Neural progenitor cell (in vitro differentiated cells): ENCODE measurements around the gene PRICKLE1. TPM values are rescaled to one million over a fixed set of nuclear protein-coding genes. Genes with fewer than 3 reads are reported as not detected.

Source experiments
- DNase-seq: peaks from one replicate; pipeline ENCODE4 v3.0.0-alpha.2; 2016; ENCODE audit warnings: low spot score
- H2AFZ ChIP-seq: fragments of 200-600 bp; sonication (generic); replicated peaks from 2 replicates; pipeline ENCODE4 v1.6.1; 2016; ENCODE audit warnings: antibody characterized with exemption
- H3F3A ChIP-seq: fragments of 200-600 bp; sonication (generic); 2 replicates; pipeline ENCODE4 v1.6.1; 2016; ENCODE audit warnings: antibody characterized with exemption, low read depth
- H3K27ac ChIP-seq: fragments of 200-600 bp; sonication (generic); 2 replicates; pipeline ENCODE4 v1.5.1; 2016; ENCODE audit warnings: mild to moderate bottlenecking
- H3K27me3 ChIP-seq: fragments of 200-600 bp; sonication (generic); 2 replicates; pipeline ENCODE4 v1.6.1; 2016; ENCODE audit warnings: mild to moderate bottlenecking, moderate library complexity
- H3K36me3 ChIP-seq: fragments of 200-600 bp; sonication (generic); 2 replicates; pipeline ENCODE4 v1.5.1; 2016
- H3K4me1 ChIP-seq: fragments of 200-600 bp; sonication (generic); 2 replicates; pipeline ENCODE4 v1.6.1; 2016; ENCODE audit warnings: mixed run types
- H3K4me2 ChIP-seq: fragments of 200-600 bp; sonication (generic); 2 replicates; pipeline ENCODE4 v1.6.1; 2016
- H3K4me3 ChIP-seq: fragments of 200-600 bp; sonication (generic); 2 replicates; pipeline ENCODE4 v1.5.1; 2016
- H3K79me2 ChIP-seq: fragments of 200-600 bp; sonication (generic); 2 replicates; pipeline ENCODE4 v1.6.1; 2016; ENCODE audit warnings: low read depth
- H3K9ac ChIP-seq: fragments of 200-600 bp; sonication (generic); 2 replicates; pipeline ENCODE4 v1.6.1; 2016
- H3K9me3 ChIP-seq: fragments of 200-600 bp; sonication (generic); 2 replicates; pipeline ENCODE4 v1.5.1; 2016; ENCODE audit warnings: low read depth
- H4K20me1 ChIP-seq: fragments of 200-600 bp; sonication (generic); 2 replicates; pipeline ENCODE4 v1.6.1; 2016; ENCODE audit warnings: low read depth
- H3K27ac Mint-ChIP-seq: 3 replicates; pipeline ENCODE4 v1.8.0; 2021; ENCODE audit warnings: mixed read lengths
- H3K27me3 Mint-ChIP-seq: 2 replicates; pipeline ENCODE4 v1.8.0; 2022; ENCODE audit warnings: low read depth, mild to moderate bottlenecking, inconsistent platforms, moderate library complexity, mixed read lengths; ENCODE audit not compliant: insufficient read depth
- H3K36me3 Mint-ChIP-seq: 3 replicates; pipeline ENCODE4 v1.8.0; 2021; ENCODE audit warnings: mixed read lengths
- H3K4me1 Mint-ChIP-seq: 3 replicates; pipeline ENCODE4 v1.8.0; 2021; ENCODE audit warnings: mixed read lengths
- H3K4me3 Mint-ChIP-seq: 3 replicates; pipeline ENCODE4 v1.8.0; 2021; ENCODE audit warnings: mild to moderate bottlenecking, moderate library complexity, mixed read lengths
- H3K9me3 Mint-ChIP-seq: 3 replicates; pipeline ENCODE4 v1.8.0; 2020; ENCODE audit warnings: mixed read lengths
- EZH2 ChIP-seq: fragments of 200-600 bp; sonication (generic); IDR thresholded peaks from 2 replicates; pipeline ENCODE4 v1.6.1; 2017; ENCODE audit warnings: antibody characterized with exemption, mild to moderate bottlenecking, moderate library complexity
- EZH2phosphoT487 ChIP-seq: fragments of 200-600 bp; sonication (generic); IDR thresholded peaks from 2 replicates; pipeline ENCODE4 v1.6.1; 2017; ENCODE audit warnings: antibody characterized with exemption
- total RNA-seq: library from RNA; depleted of rRNA; stranded (reverse); fragments of >200 nt; gene quantifications from 2 replicates; pipeline ENCODE4 v1.2.3, GENCODE V29; 2015; ENCODE audit warnings: low replicate concordance
- TF ChIP-seq, protein P1 (sequence below): fragments of 200-600 bp; sonication (generic); IDR thresholded peaks from 2 replicates; pipeline ENCODE4 v1.5.1; 2017; ENCODE audit warnings: antibody characterized with exemption, mild to moderate bottlenecking

PRICKLE1 gene
- total RNA-seq, 1 donor from 2014 or later = 4.0 TPM

GRCh38 chr12:42507565-42507964 lies 82.0 kb downstream of the PRICKLE1 start:
- Mint-ChIP-seq H3K9me3 (no peaks in the 10 kb centered on the region), H3K4me1 (peaks cover 22% of the 10 kb centered on the region), H3K27ac (no peak overlapping the region), H3K27me3 (peaks cover 3% of the 10 kb centered on the region), H3K36me3 (no peaks in the 10 kb centered on the region), H3K4me3 (no peak overlapping the region)
- TF ChIP-seq EZH2 (no peak), EZH2phosphoT487 (no peak)
- TF ChIP-seq, protein P1, sequence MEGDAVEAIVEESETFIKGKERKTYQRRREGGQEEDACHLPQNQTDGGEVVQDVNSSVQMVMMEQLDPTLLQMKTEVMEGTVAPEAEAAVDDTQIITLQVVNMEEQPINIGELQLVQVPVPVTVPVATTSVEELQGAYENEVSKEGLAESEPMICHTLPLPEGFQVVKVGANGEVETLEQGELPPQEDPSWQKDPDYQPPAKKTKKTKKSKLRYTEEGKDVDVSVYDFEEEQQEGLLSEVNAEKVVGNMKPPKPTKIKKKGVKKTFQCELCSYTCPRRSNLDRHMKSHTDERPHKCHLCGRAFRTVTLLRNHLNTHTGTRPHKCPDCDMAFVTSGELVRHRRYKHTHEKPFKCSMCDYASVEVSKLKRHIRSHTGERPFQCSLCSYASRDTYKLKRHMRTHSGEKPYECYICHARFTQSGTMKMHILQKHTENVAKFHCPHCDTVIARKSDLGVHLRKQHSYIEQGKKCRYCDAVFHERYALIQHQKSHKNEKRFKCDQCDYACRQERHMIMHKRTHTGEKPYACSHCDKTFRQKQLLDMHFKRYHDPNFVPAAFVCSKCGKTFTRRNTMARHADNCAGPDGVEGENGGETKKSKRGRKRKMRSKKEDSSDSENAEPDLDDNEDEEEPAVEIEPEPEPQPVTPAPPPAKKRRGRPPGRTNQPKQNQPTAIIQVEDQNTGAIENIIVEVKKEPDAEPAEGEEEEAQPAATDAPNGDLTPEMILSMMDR = no peak
- no peak overlapping the region for H3K27ac ChIP-seq
- peaks cover 4% of the 10 kb centered on the region for H3K4me1 ChIP-seq
- no peak overlapping the region for H2AFZ ChIP-seq
- H3K79me2 ChIP-seq = no peaks in the 10 kb centered on the region
- no peak overlapping the region for H3K4me2 ChIP-seq
- no peak for DNase-seq
- H3F3A ChIP-seq = peaks cover 12% of the 10 kb centered on the region
- no peaks in the 10 kb centered on the region for H3K27me3 ChIP-seq
- no peak overlapping the region for H3K4me3 ChIP-seq
- no peaks in the 10 kb centered on the region for H3K36me3 ChIP-seq
- H4K20me1 ChIP-seq = no peaks in the 10 kb centered on the region
- no peaks in the 10 kb centered on the region for H3K9me3 ChIP-seq
- H3K9ac ChIP-seq = no peak overlapping the region

DNA sequence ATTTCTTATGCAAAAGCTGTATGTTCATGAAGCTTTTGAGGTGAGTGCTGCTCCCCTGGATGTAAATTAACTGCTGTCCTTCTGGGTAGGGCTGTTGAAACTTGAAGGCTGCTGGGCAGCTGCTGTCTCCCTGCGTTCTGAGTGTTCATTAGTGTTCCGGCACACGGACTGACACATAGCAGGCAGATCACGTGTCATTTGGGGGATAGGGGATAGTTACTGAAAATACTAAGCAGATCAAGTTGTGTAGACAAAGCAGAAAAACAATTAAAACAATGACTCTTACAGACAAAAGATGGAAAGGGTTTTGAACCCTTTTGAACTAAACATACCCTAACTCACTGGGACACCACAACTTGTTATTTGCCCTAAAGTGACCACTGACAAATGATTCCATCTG lies 82.5 kb downstream of the PRICKLE1 start:
- Histone ChIP-seq H3K79me2 (no peaks in the 10 kb centered on the region), H3F3A (peaks cover 12% of the 10 kb centered on the region), H3K27me3 (no peaks in the 10 kb centered on the region), H3K4me2 (no peak overlapping the region), H3K27ac (no peak overlapping the region), H3K9ac (no peak overlapping the region), H3K36me3 (no peaks in the 10 kb centered on the region), H2AFZ (no peak overlapping the region), H3K4me1 (peaks cover 3% of the 10 kb centered on the region), H3K4me3 (no peak overlapping the region), H3K9me3 (no peaks in the 10 kb centered on the region), H4K20me1 (no peaks in the 10 kb centered on the region)
- DNase-seq = no peak
- Mint-ChIP-seq H3K27me3 (peaks cover 3% of the 10 kb centered on the region), H3K9me3 (no peaks in the 10 kb centered on the region), H3K27ac (no peak overlapping the region), H3K4me3 (no peak overlapping the region), H3K36me3 (no peaks in the 10 kb centered on the region), H3K4me1 (peaks cover 22% of the 10 kb centered on the region)
- TF ChIP-seq, protein P1 = no peak
- no peak for TF ChIP-seq EZH2phosphoT487
- TF ChIP-seq EZH2 = no peak

DNA sequence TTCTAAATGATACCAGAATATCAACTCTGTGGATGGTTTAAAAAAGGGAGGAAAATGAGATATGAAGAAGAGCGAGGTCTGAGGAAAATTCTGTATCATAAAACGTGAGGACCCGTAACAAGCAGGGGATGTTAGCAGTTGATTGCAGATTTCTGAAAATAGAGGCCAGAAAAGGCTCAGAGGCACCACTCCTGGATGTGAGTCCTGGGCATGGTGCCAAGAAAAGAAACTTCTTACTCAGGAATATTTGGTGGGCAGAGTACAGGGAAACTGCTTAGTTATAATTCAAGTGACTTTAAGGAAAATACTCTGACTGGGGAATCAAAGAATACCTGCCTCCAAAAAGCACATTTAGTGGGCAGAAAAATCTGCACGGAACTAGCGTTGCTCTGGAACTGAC lies 85.5 kb downstream of the PRICKLE1 start:
- Histone ChIP-seq H2AFZ (no peak overlapping the region), H3F3A (no peaks in the 10 kb centered on the region), H3K9ac (no peak overlapping the region), H4K20me1 (no peaks in the 10 kb centered on the region), H3K4me3 (no peak overlapping the region), H3K27me3 (no peaks in the 10 kb centered on the region), H3K4me2 (no peak overlapping the region), H3K27ac (no peak overlapping the region), H3K79me2 (no peaks in the 10 kb centered on the region), H3K9me3 (no peaks in the 10 kb centered on the region), H3K4me1 (no peaks in the 10 kb centered on the region), H3K36me3 (no peaks in the 10 kb centered on the region)
- no peak overlapping the region for H3K27ac Mint-ChIP-seq
- no peak for TF ChIP-seq EZH2phosphoT487
- TF ChIP-seq EZH2 = no peak
- TF ChIP-seq, protein P1 = no peak
- H3K27me3 Mint-ChIP-seq = peaks cover 5% of the 10 kb centered on the region
- H3K36me3 Mint-ChIP-seq = no peaks in the 10 kb centered on the region
- peaks cover 9% of the 10 kb centered on the region for H3K4me1 Mint-ChIP-seq
- no peaks in the 10 kb centered on the region for H3K9me3 Mint-ChIP-seq
- no peak overlapping the region for H3K4me3 Mint-ChIP-seq
- no peak for DNase-seq
